ENCODE data around the gene ICAM5. TPM values are rescaled to one million over a fixed set of nuclear protein-coding genes. Genes with fewer than 3 reads are reported as not detected.

ICAM5 gene
- total and polyA plus RNA-seq, 8 donors = 0.08 to 0.30 (median 0.21) TPM; not detected in 1

GRCh38 chr19:10299545-10300458 lies 10.1 kb downstream of the ICAM5 start:
- DNase-seq (peak in 1 of 6 donors; percentile 23), ATAC-seq (peak in 2 of 4 donors; percentile 19 to 38), FAIRE-seq (no peak)
- H3K36me3 ChIP-seq = no peaks in the 10 kb centered on the region
- no peaks in the 10 kb centered on the region for H3K9me3 ChIP-seq
- no peak overlapping the region for H3K4me3 ChIP-seq
- intact Hi-C loops (cut with DNase I) = no loop called here
- no peak overlapping the region for H3K27ac ChIP-seq
- peaks cover 0 to 6% (median 0%) of the 10 kb centered on the region in 4 donors for H3K27me3 ChIP-seq
- TF ChIP-seq CTCF (IDR thresholded peaks at IDR 0.05) = no peak
- H3K4me1 ChIP-seq = peaks cover 0 to 8% (median 7%) of the 10 kb centered on the region in 3 donors
- WGBS, 2 donors = 34 to 45% methylated on average over 14 of the region's 14 CpGs

DNA sequence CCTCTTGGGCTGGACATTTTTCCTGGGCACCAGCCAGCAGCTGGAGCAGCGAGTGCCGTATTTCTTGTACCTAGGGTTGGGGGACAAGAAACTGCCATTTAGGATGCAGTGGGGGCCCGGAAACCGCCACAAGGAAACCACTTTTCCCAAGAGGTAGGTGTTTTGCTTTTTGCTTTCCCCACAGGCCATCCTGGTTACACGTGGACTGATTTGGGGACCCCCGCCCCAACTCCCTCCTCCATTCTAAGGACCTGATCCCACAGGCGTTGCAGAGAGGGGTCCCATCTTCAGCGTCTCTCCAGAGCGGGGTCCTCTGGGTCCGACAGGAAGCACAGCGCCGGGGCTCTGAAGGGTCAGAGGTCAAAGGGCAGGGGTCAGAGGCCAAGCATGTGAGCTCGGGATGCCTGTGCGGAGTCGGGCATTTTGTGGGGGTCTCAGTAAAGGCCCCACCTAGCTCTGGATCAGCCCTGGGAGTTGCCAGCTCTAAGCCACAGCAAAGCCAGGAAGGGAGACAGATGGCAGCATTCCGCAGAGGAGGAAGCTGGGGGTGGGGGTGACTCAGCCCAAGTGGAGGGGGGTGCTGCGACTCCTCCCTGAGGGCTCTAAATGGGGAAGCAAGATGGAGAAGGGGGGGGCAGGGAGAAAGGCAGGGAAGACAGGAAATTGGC lies 15.5 kb downstream of the ICAM5 start:
- FAIRE-seq = no peak
- Histone ChIP-seq H3K9me3 (no peaks in the 10 kb centered on the region), H3K4me3 (no peak overlapping the region), H3K4me1 (no peaks in the 10 kb centered on the region), H3K27ac (no peak overlapping the region), H3K27me3 (no peaks in the 10 kb centered on the region), H3K36me3 (peaks cover 0 to 3% (median 0%) of the 10 kb centered on the region in 3 donors)
- DNase-seq = no peak
- ATAC-seq = peak in 2 of 4 donors; percentile 53 to 78
- TF ChIP-seq CTCF (IDR thresholded peaks at IDR 0.05) = no peak
- intact Hi-C loops (cut with DNase I) = no loop called here
- WGBS, 2 donors = 83 to 85% methylated on average over 17 of the region's 17 CpGs

GRCh38 chr19:10306327-10306726 lies 16.6 kb downstream of the ICAM5 start:
- no peak for ATAC-seq
- 83 to 91% methylated on average over 5 of the region's 5 CpGs for WGBS, 2 donors

GRCh38 chr19:10309423-10309822 lies 19.7 kb downstream of the ICAM5 start, which contains the start of gene ZGLP1:
TSS of gene ZGLP1 (minus strand) at chr19:10309815.
- ATAC-seq = peak in 1 of 4 donors; percentile 15
- WGBS, 2 donors = 91 to 92% methylated on average over 24 of the region's 24 CpGs
- no peak for DNase-seq
- no peak for FAIRE-seq
- TF ChIP-seq CTCF (IDR thresholded peaks at IDR 0.05) = no peak
- Histone ChIP-seq H3K27me3 (no peaks in the 10 kb centered on the region), H3K4me1 (no peaks in the 10 kb centered on the region), H3K4me3 (no peak within 1 kb of the TSS), H3K27ac (no peak within 1 kb of the TSS), H3K9me3 (no peaks in the 10 kb centered on the region), H3K36me3 (peaks cover 0 to 3% (median 0%) of the 10 kb centered on the region in 3 donors)
- intact Hi-C loops (cut with DNase I) = no loop called here

More at GRCh38 chr19:10306327-10306726, 16.6 kb downstream of the ICAM5 start:
- FAIRE-seq (no peak), DNase-seq (no peak)
- no peaks in the 10 kb centered on the region for H3K4me1 ChIP-seq
- no peak overlapping the region for H3K4me3 ChIP-seq
- TF ChIP-seq CTCF (IDR thresholded peaks at IDR 0.05) = no peak
- H3K27me3 ChIP-seq = no peaks in the 10 kb centered on the region
- peaks cover 0 to 3% (median 0%) of the 10 kb centered on the region in 3 donors for H3K36me3 ChIP-seq
- intact Hi-C loops (cut with DNase I) = no loop called here
- no peak overlapping the region for H3K27ac ChIP-seq
- no peaks in the 10 kb centered on the region for H3K9me3 ChIP-seq

Data from pancreas (tissue), 10 donors.